GM12874 (cell line): ENCODE results near the gene MOSPD2.

ENCODE experiments used
- TF ChIP-seq, protein P1 (sequence below): IDR thresholded peaks from 2 replicates; pipeline ENCODE4 v1.5.1; 2011; ENCODE audit warnings: low read depth, mild to moderate bottlenecking, control low read depth, low read length, moderate library complexity; ENCODE audit not compliant: insufficient read depth

The MOSPD2 gene

DNA sequence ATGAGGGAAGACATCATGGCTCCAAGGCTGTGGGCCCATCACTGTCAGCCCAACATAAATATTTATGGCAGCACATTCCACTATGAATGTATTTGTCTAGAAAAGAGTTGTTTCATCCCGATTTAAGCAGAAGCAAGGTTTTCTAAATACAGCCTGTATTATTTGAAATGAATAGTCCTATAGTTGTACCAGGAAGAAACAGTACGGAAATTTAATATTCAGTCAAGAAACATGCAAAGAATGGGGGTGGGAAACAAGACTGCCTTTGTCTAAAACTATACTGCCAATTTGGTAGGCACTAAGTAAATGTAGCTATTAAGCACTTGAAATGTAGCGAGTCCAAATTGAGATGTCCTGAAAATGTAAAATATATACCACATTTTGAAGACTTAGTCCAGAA is 69.1 kb downstream of the MOSPD2 start:
- TF ChIP-seq, protein P1, sequence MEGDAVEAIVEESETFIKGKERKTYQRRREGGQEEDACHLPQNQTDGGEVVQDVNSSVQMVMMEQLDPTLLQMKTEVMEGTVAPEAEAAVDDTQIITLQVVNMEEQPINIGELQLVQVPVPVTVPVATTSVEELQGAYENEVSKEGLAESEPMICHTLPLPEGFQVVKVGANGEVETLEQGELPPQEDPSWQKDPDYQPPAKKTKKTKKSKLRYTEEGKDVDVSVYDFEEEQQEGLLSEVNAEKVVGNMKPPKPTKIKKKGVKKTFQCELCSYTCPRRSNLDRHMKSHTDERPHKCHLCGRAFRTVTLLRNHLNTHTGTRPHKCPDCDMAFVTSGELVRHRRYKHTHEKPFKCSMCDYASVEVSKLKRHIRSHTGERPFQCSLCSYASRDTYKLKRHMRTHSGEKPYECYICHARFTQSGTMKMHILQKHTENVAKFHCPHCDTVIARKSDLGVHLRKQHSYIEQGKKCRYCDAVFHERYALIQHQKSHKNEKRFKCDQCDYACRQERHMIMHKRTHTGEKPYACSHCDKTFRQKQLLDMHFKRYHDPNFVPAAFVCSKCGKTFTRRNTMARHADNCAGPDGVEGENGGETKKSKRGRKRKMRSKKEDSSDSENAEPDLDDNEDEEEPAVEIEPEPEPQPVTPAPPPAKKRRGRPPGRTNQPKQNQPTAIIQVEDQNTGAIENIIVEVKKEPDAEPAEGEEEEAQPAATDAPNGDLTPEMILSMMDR: no peak

GRCh38 chrX:14943962-14944361 is 70.7 kb downstream of the MOSPD2 start:
- TF ChIP-seq, protein P1: no peak

DNA sequence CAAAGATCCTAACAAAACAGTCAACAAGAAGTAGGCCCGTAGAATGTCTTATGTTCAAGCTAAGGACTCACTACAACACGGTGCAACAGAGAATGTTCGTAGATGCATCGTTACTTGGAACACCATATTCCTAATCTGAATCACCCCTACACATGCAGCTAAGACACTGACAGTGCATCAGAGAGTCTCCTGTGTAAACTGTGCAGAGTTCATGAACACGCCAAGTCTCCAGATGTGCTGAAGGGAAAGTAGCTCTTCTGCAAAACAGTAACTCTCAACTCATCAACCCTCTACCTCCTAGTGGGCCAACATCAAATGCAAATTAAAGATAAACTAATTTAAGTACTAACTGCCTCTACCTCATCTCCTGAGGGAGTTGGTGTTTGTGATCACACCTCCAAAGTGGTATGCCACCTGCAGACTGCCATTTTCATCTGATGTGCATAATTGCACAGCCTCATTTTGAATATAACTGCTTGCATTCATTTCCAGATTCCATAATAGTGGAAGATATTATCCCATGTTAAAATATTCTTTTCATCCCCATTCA is 73.5 kb downstream of the MOSPD2 start:
- TF ChIP-seq, protein P1: no peak

DNA sequence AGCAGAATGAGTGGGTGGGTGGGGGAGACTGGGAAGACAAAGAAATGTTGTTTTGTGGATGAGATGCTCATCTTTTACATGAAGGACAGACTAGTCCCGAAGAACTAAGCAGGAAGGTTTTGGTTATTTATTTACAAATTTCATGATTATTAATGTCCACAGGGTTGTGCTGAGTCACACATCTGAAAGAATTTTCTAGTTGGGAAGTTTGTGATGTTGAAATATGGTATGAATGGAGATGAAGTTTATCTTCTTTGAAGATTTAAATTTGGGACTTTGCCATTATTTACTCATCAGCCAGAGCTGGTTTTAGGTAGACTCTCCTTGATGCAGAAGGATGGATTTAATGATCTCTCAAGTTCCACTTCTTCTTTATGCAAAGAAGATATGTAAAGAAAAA is 75.5 kb downstream of the MOSPD2 start:
- TF ChIP-seq, protein P1: no peak

- TF ChIP-seq, protein P1: no peak
Measured at GRCh38 chrX:14956813-14957582, 83.8 kb downstream of the MOSPD2 start.

DNA sequence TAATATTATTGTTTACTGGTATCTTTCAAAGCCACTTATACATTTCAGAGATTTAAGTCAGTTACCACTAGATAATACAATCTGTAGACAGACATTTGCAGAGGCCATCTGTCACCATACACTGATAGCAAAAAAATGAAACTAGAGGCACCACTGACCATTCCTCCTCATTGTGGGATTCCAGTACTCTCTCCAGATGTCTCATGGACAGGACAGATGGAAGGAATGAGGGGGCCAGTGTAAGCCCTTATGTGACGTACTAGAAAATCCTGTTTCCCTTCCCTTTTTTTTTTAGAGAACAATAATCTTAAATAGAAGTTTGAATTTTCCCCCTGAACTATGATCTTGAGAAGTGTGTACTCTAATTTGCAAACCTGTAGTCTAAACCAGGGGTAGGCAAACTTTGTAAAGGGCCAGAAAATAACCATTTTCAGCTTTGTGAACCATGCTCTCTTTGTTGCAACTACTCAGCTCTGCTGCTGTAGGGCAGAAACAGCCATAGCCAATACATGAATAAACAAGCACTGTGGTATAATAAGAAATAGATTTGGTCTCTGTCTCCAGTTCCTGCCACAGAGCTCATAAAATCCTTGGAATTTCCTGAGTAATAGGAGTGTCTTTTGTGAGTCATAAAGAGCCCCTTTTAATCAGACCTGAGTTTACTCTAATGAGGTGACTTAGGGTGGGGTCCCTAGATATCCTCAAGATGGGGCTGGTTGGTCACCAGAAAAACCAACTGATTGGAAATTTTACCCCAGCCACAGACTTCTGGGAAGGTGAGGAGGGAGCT is 90.4 kb downstream of the MOSPD2 start:
- TF ChIP-seq, protein P1: no peak

DNA sequence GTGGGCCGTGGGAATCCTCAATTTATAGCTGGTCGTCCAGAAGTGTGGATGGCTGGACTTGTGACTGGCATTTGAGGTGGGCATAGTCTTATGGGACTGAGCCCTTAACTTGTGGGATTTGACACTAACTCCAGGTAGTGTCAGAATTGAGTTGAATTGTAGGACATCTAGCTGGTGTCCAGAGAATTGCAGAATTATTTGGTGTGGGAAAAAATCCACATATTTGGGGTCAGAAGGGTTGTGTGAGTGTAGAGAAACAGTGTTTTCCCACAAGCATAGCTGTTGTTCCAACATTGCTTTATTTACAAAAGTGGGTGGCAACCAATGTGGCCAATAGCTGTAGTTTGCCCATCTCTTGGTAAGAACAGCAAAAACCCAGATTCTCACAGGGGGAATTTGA is 91.3 kb downstream of the MOSPD2 start:
- TF ChIP-seq, protein P1: no peak
